NCI-H82 treated with DMSO at 0.1 percent for 48 hours (cell line): ENCODE data around the gene METTL26.
A peak's percentile ranks its signal among the peaks of the same experiment; 100 is the strongest.
"Not testable (repeated sequence)": the region's sequence is repeated elsewhere in the genome, so short reads cannot be mapped to it uniquely, and the experiment has no call there.

ENCODE experiments used
- DNase-seq: peaks from one replicate; lab custom pipeline; 2025; ENCODE audit not compliant: unreplicated experiment; lab: John Stamatoyannopoulos, UW

METTL26 gene

GRCh38 chr16:598823-599739 is 37.0 kb downstream of the METTL26 start:
- no peak for DNase-seq

DNA sequence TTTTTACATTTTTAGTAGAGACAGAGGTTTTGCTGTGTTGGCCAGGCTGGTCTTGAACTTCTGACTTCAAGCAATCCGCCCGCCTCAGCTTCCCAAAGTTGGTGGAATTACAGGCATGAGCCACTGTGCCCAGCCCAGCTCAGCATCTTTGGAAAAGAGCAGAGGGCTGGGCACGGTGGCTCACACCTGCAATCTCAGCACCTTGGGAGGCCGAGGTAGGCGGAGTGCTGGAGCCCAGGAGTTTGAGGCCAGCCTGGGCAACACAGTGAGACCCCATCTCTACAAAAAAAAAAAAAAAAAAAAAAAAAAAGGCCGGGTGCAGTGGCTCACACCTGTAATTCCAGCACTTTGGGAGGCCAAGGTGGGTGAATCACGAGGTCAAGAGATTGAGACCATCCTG is 38.5 kb downstream of the METTL26 start:
- DNase-seq = not testable (repeated sequence)

DNA sequence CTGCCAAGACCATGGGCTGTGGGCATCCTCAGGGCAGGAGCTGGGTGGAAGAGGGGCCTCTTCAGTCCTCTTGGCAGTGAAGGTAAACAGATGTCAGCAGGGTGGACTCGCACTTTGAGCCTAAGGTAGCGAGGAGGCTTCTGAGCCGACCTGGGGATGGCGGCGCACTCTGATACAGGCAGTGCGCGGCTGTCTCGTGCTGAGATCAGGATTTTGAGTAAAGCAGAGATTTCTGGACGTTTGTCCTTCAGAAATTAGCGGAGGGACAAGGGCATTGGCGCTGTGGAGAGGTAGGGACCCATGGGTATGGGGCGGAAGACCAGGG is 39.4 kb downstream of the METTL26 start:
- no peak for DNase-seq

DNA sequence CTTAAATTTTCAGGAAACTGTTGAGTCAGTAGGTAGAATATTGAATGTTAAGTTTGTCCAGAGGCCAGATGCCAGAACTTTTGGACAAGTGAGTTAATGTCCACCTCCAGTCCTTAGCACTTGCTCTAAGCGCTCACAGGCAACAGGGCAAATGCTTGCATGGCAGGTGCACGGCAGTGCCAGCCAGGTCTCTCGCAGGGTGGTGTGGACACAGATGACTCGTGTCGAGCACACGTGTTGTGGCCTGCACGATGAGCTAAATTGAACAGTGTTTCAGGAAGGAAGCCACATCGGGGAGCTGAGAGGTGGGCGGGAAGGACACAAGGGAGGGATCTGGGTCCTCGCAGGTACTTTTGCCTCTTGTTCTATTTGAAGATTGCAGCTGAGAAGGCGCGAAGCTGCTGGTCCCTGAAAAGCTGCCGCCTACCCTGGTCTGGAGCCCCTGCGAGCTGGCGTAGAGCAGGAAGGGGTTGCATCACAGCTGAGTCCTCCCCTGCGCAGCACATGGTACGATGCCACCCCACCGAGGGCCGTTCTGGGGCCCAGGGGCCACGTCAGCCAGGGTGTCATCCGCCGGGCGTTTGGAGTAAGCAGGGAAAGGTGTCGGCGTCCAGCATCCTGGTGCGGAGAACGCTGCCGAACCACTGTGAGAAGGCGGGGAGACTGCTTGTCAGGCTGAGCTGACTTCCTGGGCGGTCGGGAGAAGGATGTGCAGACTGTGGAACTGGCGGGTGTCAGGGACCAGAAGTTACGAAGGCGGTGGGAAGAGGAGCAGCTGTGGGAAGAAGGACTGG is 40.0 kb downstream of the METTL26 start:
- no peak for DNase-seq

GRCh38 chr16:595094-595528 is 41.0 kb downstream of the METTL26 start:
- no peak for DNase-seq

DNA sequence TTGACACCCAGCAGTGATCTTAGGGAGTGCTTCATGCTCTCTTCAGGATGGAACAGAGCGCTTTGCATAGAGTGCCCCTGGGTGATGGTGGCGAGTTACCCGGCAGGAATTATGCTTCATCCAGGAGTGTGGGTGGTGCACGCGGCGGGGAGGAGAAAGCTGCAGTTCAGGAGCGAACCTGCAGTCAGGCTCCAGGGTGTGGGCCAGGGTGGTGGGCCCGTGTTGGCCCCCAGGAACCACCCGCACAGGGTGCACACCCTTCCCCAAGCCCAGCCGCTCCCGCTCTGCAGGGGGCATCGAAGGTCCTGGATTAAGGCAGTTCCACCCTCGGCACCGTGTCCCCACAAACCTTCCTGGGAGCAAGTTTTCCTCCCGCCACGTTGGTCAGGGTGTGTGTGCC is 42.3 kb downstream of the METTL26 start:
- no peak for DNase-seq

DNA sequence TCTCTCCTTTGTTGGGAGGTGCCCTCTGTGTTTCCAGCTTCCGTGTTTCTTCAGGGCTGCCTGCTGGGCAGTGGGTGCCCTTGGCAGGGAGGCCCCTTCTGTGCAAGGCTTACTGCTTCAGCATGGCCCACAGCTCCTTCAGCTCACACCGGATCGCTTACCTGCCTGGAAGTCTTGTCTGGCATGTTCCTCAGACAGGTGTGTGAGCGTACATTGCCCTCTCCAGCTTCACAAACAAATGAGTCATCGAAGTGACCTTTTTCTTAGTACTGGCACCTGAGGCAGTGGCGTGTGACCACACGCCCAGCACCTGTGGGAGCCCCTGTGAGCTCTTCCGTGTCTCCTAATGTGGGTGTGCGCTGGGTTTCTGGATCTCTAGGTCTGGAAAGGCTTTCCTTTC is 42.7 kb downstream of the METTL26 start:
- no peak for DNase-seq

GRCh38 chr16:592518-593306 is 43.4 kb downstream of the METTL26 start:
- DNase-seq = no peak

DNA sequence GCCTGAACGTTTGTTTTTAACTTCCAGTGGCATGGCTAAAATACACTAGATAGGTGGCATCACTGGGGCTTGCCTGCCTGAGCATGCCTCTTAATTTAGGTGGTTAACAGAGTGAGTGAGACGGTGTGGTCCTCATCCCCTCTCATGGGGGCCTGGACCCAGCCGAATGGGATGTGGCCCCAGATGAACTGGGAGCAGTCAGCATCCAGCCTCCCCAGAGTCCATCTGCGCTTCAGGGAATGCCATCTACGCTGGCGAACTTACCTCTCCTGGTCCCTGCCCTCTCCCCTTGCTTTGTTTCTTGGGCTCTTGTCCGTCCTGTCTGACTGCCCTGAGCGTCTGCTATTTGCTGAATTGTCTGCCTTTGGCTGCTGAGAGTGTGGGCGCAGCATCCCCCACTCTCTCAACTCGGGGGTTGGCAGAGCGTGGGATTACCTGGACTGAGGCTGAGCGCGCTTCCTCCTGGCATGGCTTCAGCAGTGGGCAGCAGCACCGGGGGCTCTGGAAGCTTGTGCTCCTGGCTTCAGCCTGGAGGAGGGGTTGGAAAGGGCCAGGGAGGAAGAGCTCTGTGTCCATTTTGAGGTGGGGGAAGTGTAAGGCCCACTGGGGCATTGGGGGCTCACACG is 44.1 kb downstream of the METTL26 start:
- no peak for DNase-seq

DNA sequence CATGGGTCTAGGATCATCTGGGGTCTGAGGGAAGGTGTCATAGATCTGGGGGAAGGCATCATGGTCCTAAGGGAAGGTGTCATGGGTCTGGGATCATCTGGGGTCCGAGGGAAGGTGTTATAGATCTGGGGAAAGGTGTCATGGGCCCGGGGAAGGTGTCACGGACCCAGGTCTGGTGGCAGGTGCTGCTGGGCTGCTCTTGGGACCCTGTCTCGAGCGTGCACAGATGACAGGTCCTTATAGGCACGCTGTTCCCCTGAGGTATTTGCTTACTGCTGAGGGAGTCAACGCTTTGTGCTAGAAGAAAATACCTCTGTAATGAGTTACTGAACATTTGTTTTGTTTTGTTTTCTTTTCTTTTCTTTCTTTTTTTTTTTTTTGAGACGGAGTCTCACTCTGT is 44.9 kb downstream of the METTL26 start:
- no peak for DNase-seq

- no peak for DNase-seq
Observed at GRCh38 chr16:590815-591200, 45.3 kb downstream of the METTL26 start.

DNA sequence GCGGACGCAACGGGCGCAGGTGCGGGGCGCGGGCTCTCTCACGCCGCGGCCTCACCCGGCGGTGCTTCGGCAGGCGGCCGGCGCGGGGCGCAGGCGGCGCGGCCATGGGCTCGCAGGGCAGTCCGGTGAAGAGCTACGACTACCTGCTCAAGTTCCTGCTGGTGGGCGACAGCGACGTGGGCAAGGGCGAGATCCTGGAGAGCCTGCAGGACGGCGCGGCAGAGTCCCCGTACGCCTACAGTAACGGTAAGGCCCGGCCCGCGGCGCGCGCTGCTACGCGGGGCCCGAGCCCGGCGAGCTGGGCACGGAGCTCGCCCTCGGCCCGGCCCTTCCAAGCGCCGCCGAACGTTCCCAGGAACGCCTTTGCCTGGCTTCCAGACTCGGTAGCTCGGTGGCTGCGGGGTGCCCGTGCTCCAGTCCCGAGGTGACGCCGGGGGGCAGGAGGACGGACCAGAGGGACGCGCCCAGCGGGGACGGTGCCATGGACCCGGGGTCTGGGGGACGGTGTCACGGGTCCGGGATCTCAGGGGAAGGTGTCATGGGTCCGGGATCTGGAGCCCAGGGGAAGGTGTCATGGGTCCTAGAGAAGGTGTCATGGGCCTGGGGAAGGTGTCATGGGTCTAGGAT is 45.8 kb downstream of the METTL26 start:
- DNase-seq = no peak

GRCh38 chr16:589658-590187 is 46.4 kb downstream of the METTL26 start, which contains the start of gene RAB40C:
Gene RAB40C (plus strand): TSS chr16:590066. CDS start chr16:590292, 226 bp downstream.
- DNase-seq = peak; percentile 90

- peak; percentile 87 for DNase-seq
Observed at GRCh38 chr16:588889-589657, 47.0 kb downstream of the METTL26 start.

DNA sequence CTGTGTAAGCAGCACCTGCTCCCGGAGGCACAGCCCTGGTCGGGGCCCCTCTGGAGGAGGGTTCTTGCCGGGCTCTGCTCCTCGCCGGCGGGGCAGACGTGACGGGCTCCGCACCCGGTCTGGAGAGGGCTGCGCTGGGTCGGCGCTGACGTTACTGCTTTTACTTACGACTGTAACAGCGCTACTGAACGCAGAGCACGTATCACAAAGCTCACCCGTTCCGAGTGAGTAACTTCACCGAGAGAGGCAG is 47.5 kb downstream of the METTL26 start:
- no peak for DNase-seq

GRCh38 chr16:586645-587590 is 49.2 kb downstream of the METTL26 start:
- no peak for DNase-seq

- DNase-seq = no peak
Observed at GRCh38 chr16:586047-586644, 50.0 kb downstream of the METTL26 start.

DNA sequence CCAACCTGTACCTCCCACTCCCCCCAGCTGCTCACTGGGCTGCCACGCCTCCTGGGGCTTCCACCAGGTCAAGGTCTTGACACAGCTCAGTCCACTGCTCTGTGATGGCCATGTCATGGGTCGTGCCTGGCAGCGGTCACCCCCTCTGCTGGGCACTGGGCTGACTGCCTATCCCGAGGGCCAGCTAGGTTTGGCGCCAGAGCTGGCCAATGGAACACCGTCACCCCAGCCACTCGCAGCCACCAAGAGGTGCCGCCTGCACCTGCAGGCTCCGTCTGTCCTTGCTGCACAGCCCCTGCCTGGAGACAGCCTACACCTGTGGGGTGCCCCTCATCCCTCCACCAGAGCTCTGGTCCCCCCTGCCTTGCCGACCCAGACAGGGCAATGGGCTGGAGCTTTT is 50.8 kb downstream of the METTL26 start:
- DNase-seq = no peak
